Stimulated activated CD4-positive, alpha-beta T cell treated with anti-CD3 and anti-CD28 coated beads, Interleukin-12 subunit alpha, Interleukin-12 subunit beta, amount 100 ng/mL, for 4 hours (primary cell): ENCODE measurements around the gene PNPLA6.

Experiments
- DNase-seq: peaks from one replicate; pipeline ENCODE4 v3.0.0-alpha.2; 2020

Gene PNPLA6

GRCh38 chr19:7603919-7604318, 68.4 kb downstream of the PNPLA6 start:
- DNase-seq = no peak

GRCh38 chr19:7605490-7606222, 70.1 kb downstream of the PNPLA6 start:
- DNase-seq = no peak

GRCh38 chr19:7606289-7606688, 70.8 kb downstream of the PNPLA6 start:
- no peak for DNase-seq

- DNase-seq = no peak
Measured at GRCh38 chr19:7607212-7607873, 71.8 kb downstream of the PNPLA6 start.

GRCh38 chr19:7607874-7608560, 72.5 kb downstream of the PNPLA6 start:
- no peak for DNase-seq

- DNase-seq = no peak
Measured at GRCh38 chr19:7610491-7611240, 75.1 kb downstream of the PNPLA6 start.
